ENCODE results near the gene CD164L2. TPM values are rescaled to one million over a fixed set of nuclear protein-coding genes. Genes with fewer than 3 reads are reported as not detected.

Gene CD164L2
- total RNA-seq, 4 donors from 2014 or later = 5.9 to 14.3 (median 10.3) TPM

GRCh38 chr1:27428316-27429028, 45.3 kb upstream of the CD164L2 start:
- H3K9me3 ChIP-seq = no peaks in the 10 kb centered on the region
- 20% methylated on average over 17 of the region's 17 CpGs for WGBS
- TF ChIP-seq EP300 (IDR thresholded peaks at IDR 0.05) (peak; percentile 50), POLR2A (IDR thresholded peaks at IDR 0.05) (no peak), POLR2AphosphoS5 (IDR thresholded peaks at IDR 0.05) (no peak)
- TF ChIP-seq, protein P1, sequence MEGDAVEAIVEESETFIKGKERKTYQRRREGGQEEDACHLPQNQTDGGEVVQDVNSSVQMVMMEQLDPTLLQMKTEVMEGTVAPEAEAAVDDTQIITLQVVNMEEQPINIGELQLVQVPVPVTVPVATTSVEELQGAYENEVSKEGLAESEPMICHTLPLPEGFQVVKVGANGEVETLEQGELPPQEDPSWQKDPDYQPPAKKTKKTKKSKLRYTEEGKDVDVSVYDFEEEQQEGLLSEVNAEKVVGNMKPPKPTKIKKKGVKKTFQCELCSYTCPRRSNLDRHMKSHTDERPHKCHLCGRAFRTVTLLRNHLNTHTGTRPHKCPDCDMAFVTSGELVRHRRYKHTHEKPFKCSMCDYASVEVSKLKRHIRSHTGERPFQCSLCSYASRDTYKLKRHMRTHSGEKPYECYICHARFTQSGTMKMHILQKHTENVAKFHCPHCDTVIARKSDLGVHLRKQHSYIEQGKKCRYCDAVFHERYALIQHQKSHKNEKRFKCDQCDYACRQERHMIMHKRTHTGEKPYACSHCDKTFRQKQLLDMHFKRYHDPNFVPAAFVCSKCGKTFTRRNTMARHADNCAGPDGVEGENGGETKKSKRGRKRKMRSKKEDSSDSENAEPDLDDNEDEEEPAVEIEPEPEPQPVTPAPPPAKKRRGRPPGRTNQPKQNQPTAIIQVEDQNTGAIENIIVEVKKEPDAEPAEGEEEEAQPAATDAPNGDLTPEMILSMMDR (IDR thresholded peaks at IDR 0.05) = no peak
- DNase-seq (ENCODE audit: low spot score in 2 of 2) = no peak
- peaks cover 19% of the 10 kb centered on the region for H3K36me3 ChIP-seq
- H3K4me3 ChIP-seq = peak overlapping the region; percentile 31
- peaks cover 78% of the 10 kb centered on the region for H3K4me1 ChIP-seq
- H3K27me3 ChIP-seq = no peaks in the 10 kb centered on the region
- H3K27ac ChIP-seq = peak overlapping the region; percentile 78

GRCh38 chr1:27427816-27428315, 44.7 kb upstream of the CD164L2 start:
- no peak for DNase-seq (ENCODE audit: low spot score in 2 of 2)
- peak overlapping the region; percentile 31 for H3K4me3 ChIP-seq
- H3K27me3 ChIP-seq = no peaks in the 10 kb centered on the region
- peaks cover 19% of the 10 kb centered on the region for H3K36me3 ChIP-seq
- no peaks in the 10 kb centered on the region for H3K9me3 ChIP-seq
- H3K27ac ChIP-seq = peak overlapping the region; percentile 78
- WGBS = 67% methylated on average over 2 of the region's 2 CpGs
- TF ChIP-seq, protein P1 (IDR thresholded peaks at IDR 0.05) = no peak
- TF ChIP-seq EP300 (IDR thresholded peaks at IDR 0.05) = no peak
- no peak for TF ChIP-seq POLR2A (IDR thresholded peaks at IDR 0.05)
- TF ChIP-seq POLR2AphosphoS5 (IDR thresholded peaks at IDR 0.05) = no peak
- peaks cover 80% of the 10 kb centered on the region for H3K4me1 ChIP-seq

DNA sequence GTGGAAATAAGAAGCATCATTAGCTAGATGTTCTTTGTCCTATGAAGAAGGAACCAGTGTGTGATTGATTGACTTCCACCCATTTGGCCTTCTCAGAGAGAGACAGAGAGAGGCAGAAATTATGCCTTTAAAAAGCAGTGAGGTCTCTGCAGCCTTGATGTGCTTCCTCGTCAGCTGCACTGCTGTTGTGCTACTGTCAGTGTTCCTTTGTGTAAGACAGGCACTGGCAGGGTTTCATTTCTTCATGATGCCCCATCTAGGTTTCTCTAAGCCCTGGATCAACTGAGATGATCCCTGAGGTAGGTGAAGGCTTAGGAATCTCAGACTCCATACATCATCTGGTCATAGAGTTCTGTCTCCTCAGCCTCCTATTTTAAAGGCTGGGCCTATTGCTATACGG, 44.2 kb upstream of the CD164L2 start:
- Histone ChIP-seq H3K4me1 (peaks cover 85% of the 10 kb centered on the region), H3K27me3 (no peaks in the 10 kb centered on the region), H3K27ac (peak overlapping the region; percentile 78), H3K9me3 (no peaks in the 10 kb centered on the region), H3K36me3 (peaks cover 19% of the 10 kb centered on the region), H3K4me3 (peak overlapping the region; percentile 31)
- no peak for DNase-seq (ENCODE audit: low spot score in 2 of 2)
- 69% methylated on average over 2 of the region's 2 CpGs for WGBS
- TF ChIP-seq EP300 (IDR thresholded peaks at IDR 0.05) (no peak), POLR2A (IDR thresholded peaks at IDR 0.05) (no peak), POLR2AphosphoS5 (IDR thresholded peaks at IDR 0.05) (no peak)
- TF ChIP-seq, protein P1 (IDR thresholded peaks at IDR 0.05) = no peak

DNA sequence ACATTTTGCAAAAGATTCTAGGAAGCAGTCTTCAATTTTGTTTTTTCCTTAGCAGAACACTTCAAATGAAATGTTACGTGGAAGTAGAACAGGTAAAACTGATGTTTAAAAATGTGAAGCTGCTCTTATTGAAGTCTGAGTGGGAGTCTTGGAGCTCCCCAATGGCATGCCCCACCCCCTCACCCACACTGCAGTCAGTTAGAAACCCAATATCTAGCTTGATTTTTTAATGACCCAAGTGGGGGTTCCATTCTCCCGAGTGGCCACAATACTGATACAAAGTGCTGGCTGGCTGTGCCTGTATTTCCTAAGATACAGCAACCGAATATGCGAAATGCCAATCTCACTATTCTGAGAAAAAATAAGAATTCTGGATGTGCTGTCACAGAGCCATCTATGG, 40.6 kb upstream of the CD164L2 start:
- TF ChIP-seq POLR2A (IDR thresholded peaks at IDR 0.05) (no peak), EP300 (IDR thresholded peaks at IDR 0.05) (no peak), POLR2AphosphoS5 (IDR thresholded peaks at IDR 0.05) (no peak)
- TF ChIP-seq, protein P1 (IDR thresholded peaks at IDR 0.05) = no peak
- no peaks in the 10 kb centered on the region for H3K9me3 ChIP-seq
- H3K4me3 ChIP-seq = no peak overlapping the region
- peak overlapping the region; percentile 14 for H3K27ac ChIP-seq
- H3K36me3 ChIP-seq = peaks cover 19% of the 10 kb centered on the region
- no peaks in the 10 kb centered on the region for H3K27me3 ChIP-seq
- 92% methylated on average over 4 of the region's 4 CpGs for WGBS
- DNase-seq (ENCODE audit: low spot score in 2 of 2) = no peak
- H3K4me1 ChIP-seq = peaks cover 75% of the 10 kb centered on the region

DNA sequence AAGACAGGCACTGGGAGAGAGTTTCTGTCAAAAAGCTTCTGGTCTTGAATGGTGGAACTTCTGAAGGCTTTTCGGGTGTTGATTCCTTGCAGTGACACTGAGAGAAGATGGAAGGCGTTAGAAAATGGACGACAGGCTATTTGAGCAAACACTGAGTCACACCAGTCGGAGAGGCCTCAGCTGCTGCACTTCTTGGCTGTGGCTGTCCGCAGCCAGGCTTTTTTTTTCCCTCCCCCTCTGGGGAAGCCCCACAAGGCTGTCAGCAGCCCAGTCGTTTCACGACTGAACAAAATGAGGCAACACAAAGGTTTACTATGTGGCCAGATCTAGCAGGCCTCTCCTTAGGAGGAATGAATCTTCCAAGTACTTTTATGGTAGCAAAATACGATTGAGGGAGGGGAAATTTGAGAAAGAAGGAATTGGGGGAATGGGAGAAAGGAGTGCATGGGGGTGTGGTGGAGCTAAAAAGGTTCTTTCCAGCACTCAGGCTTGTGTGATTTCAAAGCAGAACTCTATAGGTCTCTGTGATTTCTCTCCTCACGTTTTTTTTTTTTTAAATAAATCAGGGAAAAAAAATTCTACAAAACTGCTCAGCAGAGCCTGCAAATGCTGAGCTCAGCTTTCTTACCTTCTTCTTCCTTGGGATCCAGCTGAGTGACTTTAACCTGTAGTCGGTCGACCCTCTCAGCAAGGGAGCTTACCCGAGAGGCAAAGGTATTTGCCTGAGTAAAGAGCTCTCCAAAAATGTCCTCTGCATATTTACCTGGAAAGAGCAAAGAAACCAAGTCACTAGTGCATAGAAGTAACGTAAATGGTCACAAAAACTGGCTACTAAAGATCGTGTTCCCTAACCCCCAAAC, 35.4 kb upstream of the CD164L2 start:
- peaks cover 38% of the 10 kb centered on the region for H3K36me3 ChIP-seq
- 40% methylated on average over 14 of the region's 14 CpGs for WGBS
- DNase-seq (ENCODE audit: low spot score in 2 of 2) = peak in 1 of 2 donors; percentile 70

More for the DNA sequence above, 35.4 kb upstream of the CD164L2 start:
- H3K27me3 ChIP-seq = no peaks in the 10 kb centered on the region
- H3K27ac ChIP-seq = peak overlapping the region; percentile 62
- no peaks in the 10 kb centered on the region for H3K9me3 ChIP-seq
- peak in 1 of 3 donors; percentile 21 for TF ChIP-seq POLR2AphosphoS5 (IDR thresholded peaks at IDR 0.05)
- TF ChIP-seq, protein P1 (IDR thresholded peaks at IDR 0.05) = no peak
- no peak for TF ChIP-seq EP300 (IDR thresholded peaks at IDR 0.05)
- no peak for TF ChIP-seq POLR2A (IDR thresholded peaks at IDR 0.05)
- H3K4me1 ChIP-seq = peaks cover 66% of the 10 kb centered on the region
- H3K4me3 ChIP-seq = no peak overlapping the region
